ENCODE results near the gene TMEM232.

Gene TMEM232

GRCh38 chr5:110547495-110547894 lies 179.0 kb downstream of the TMEM232 start:
- Histone ChIP-seq H3K27me3 (ENCODE audit: control insufficient read depth in 1 of 2, insufficient read depth in 1 of 2, low read length in 2 of 2) (no peaks in the 10 kb centered on the region), H2BK12ac (ENCODE audit: low read length in 2 of 2) (no peak overlapping the region), H3K4me3 (ENCODE audit: insufficient read depth in 1 of 2, low read depth in 1 of 2, low read length in 2 of 2) (no peak overlapping the region), H2BK5ac (ENCODE audit: low read depth, low read length, poor library complexity, severe bottlenecking) (no peak overlapping the region), H3K9ac (ENCODE audit: low read length) (no peak overlapping the region), H4K91ac (ENCODE audit: low read length) (no peak overlapping the region), H2AK5ac (ENCODE audit: low read length, severe bottlenecking) (no peak overlapping the region), H3K9me3 (ENCODE audit: control insufficient read depth, low read length) (peaks cover 1% of the 10 kb centered on the region), H4K8ac (ENCODE audit: low read length) (no peak overlapping the region), H3K4ac (ENCODE audit: low read depth in 1 of 2, low read length in 2 of 2) (no peak overlapping the region), H3K79me1 (replicated peaks; ENCODE audit: low read length, poor library complexity, severe bottlenecking) (no peaks in the 10 kb centered on the region), H2BK15ac (ENCODE audit: low read depth, poor library complexity, severe bottlenecking) (no peak overlapping the region), H3K23ac (ENCODE audit: low read length in 2 of 2) (no peak overlapping the region), H2AFZ (ENCODE audit: low read depth, low read length) (no peak overlapping the region), H3K27ac (ENCODE audit: low read length, poor library complexity, severe bottlenecking) (no peak overlapping the region), H3K18ac (ENCODE audit: low read depth in 1 of 2, low read length in 2 of 2) (no peak overlapping the region), H3K4me2 (ENCODE audit: low read length, poor library complexity, severe bottlenecking) (no peak overlapping the region), H2BK120ac (ENCODE audit: low read depth, low read length) (no peak overlapping the region), H3K36me3 (ENCODE audit: control insufficient read depth in 1 of 2, insufficient read depth in 2 of 2, low read depth in 1 of 2, low read length in 2 of 2) (no peaks in the 10 kb centered on the region), H3K14ac (ENCODE audit: low read length in 2 of 2) (no peak overlapping the region), H3K4me1 (ENCODE audit: control insufficient read depth, insufficient read depth, low read depth, low read length) (no peaks in the 10 kb centered on the region)
- 92% methylated on average over 4 of the region's 4 CpGs for WGBS
- no peak for DNase-seq

DNA sequence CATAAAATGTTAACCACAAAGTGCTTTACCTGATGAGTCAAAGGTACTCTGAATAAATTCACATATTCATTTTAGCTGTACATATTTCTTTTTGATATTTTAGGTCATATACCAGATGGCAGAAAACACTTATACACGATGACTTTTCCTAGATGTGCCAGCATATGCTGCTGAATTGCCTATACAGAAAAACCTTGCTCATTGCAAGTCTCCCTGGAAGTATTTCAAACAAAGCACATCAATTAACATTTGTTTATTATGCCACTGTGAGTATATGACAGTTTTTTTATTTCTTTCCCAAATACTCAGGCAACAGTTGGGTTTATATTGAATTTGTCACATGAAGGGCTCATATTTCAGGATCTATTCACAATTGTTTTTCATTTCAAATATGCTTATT lies 180.8 kb downstream of the TMEM232 start:
- no peak overlapping the region for H3K18ac ChIP-seq (ENCODE audit: low read depth in 1 of 2, low read length in 2 of 2)
- no peaks in the 10 kb centered on the region for H3K79me1 ChIP-seq (replicated peaks; ENCODE audit: low read length, poor library complexity, severe bottlenecking)
- no peak overlapping the region for H2BK5ac ChIP-seq (ENCODE audit: low read depth, low read length, poor library complexity, severe bottlenecking)
- H3K4me3 ChIP-seq (ENCODE audit: insufficient read depth in 1 of 2, low read depth in 1 of 2, low read length in 2 of 2): no peak overlapping the region
- H2AFZ ChIP-seq (ENCODE audit: low read depth, low read length): no peak overlapping the region
- no peak overlapping the region for H3K23ac ChIP-seq (ENCODE audit: low read length in 2 of 2)
- no peak overlapping the region for H2BK120ac ChIP-seq (ENCODE audit: low read depth, low read length)
- H3K9me3 ChIP-seq (ENCODE audit: control insufficient read depth, low read length): no peaks in the 10 kb centered on the region
- H2AK5ac ChIP-seq (ENCODE audit: low read length, severe bottlenecking): no peak overlapping the region
- no peak overlapping the region for H3K4ac ChIP-seq (ENCODE audit: low read depth in 1 of 2, low read length in 2 of 2)
- H3K27ac ChIP-seq (ENCODE audit: low read length, poor library complexity, severe bottlenecking): no peak overlapping the region
- no peak overlapping the region for H2BK12ac ChIP-seq (ENCODE audit: low read length in 2 of 2)
- H3K4me2 ChIP-seq (ENCODE audit: low read length, poor library complexity, severe bottlenecking): no peak overlapping the region
- no peak overlapping the region for H3K14ac ChIP-seq (ENCODE audit: low read length in 2 of 2)
- no peak overlapping the region for H4K91ac ChIP-seq (ENCODE audit: low read length)
- H3K36me3 ChIP-seq (ENCODE audit: control insufficient read depth in 1 of 2, insufficient read depth in 2 of 2, low read depth in 1 of 2, low read length in 2 of 2): no peaks in the 10 kb centered on the region
- H3K27me3 ChIP-seq (ENCODE audit: control insufficient read depth in 1 of 2, insufficient read depth in 1 of 2, low read length in 2 of 2): no peaks in the 10 kb centered on the region
- WGBS: 100% methylated on average over 1 of the region's 1 CpG
- H3K4me1 ChIP-seq (ENCODE audit: control insufficient read depth, insufficient read depth, low read depth, low read length): no peaks in the 10 kb centered on the region
- H2BK15ac ChIP-seq (ENCODE audit: low read depth, poor library complexity, severe bottlenecking): no peak overlapping the region
- H3K9ac ChIP-seq (ENCODE audit: low read length): no peak overlapping the region
- no peak overlapping the region for H4K8ac ChIP-seq (ENCODE audit: low read length)
- no peak for DNase-seq

DNA sequence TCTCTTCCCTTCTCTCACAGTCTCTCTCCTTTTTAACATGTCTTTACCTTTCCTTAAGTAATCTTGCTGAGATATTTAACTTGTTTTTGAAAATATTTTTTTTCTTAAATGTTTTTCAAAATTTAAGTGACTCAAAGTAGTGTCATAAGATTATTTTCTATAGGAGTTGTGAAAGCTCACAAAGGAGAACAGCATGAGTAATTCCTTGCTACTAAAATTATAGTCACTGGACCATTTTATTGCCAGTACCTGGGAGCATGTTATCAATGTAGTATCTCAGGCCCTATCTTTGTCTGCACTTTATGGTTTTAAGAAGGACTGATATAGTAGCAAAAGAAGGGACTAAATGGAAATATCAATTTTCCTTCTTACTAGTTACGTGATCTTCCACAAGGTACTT lies 181.9 kb downstream of the TMEM232 start:
- H3K4me1 ChIP-seq (ENCODE audit: control insufficient read depth, insufficient read depth, low read depth, low read length): no peaks in the 10 kb centered on the region
- no peaks in the 10 kb centered on the region for H3K79me1 ChIP-seq (replicated peaks; ENCODE audit: low read length, poor library complexity, severe bottlenecking)
- no CpG with 5 or more reads among the region's 1 CpG for WGBS
- no peaks in the 10 kb centered on the region for H3K9me3 ChIP-seq (ENCODE audit: control insufficient read depth, low read length)
- H2BK15ac ChIP-seq (ENCODE audit: low read depth, poor library complexity, severe bottlenecking): no peak overlapping the region
- no peak overlapping the region for H3K27ac ChIP-seq (ENCODE audit: low read length, poor library complexity, severe bottlenecking)
- H3K27me3 ChIP-seq (ENCODE audit: control insufficient read depth in 1 of 2, insufficient read depth in 1 of 2, low read length in 2 of 2): no peaks in the 10 kb centered on the region
- H2BK12ac ChIP-seq (ENCODE audit: low read length in 2 of 2): no peak overlapping the region
- H3K18ac ChIP-seq (ENCODE audit: low read depth in 1 of 2, low read length in 2 of 2): no peak overlapping the region
- no peak for DNase-seq
- H2BK120ac ChIP-seq (ENCODE audit: low read depth, low read length): no peak overlapping the region
- no peak overlapping the region for H3K4me3 ChIP-seq (ENCODE audit: insufficient read depth in 1 of 2, low read depth in 1 of 2, low read length in 2 of 2)
- H3K14ac ChIP-seq (ENCODE audit: low read length in 2 of 2): no peak overlapping the region
- no peak overlapping the region for H3K4ac ChIP-seq (ENCODE audit: low read depth in 1 of 2, low read length in 2 of 2)
- H3K4me2 ChIP-seq (ENCODE audit: low read length, poor library complexity, severe bottlenecking): no peak overlapping the region
- H3K9ac ChIP-seq (ENCODE audit: low read length): peak overlapping the region; percentile 40
- H4K91ac ChIP-seq (ENCODE audit: low read length): no peak overlapping the region
- H4K8ac ChIP-seq (ENCODE audit: low read length): no peak overlapping the region
- no peaks in the 10 kb centered on the region for H3K36me3 ChIP-seq (ENCODE audit: control insufficient read depth in 1 of 2, insufficient read depth in 2 of 2, low read depth in 1 of 2, low read length in 2 of 2)
- no peak overlapping the region for H2AFZ ChIP-seq (ENCODE audit: low read depth, low read length)
- no peak overlapping the region for H2AK5ac ChIP-seq (ENCODE audit: low read length, severe bottlenecking)
- H2BK5ac ChIP-seq (ENCODE audit: low read depth, low read length, poor library complexity, severe bottlenecking): no peak overlapping the region
- H3K23ac ChIP-seq (ENCODE audit: low read length in 2 of 2): no peak overlapping the region

- Histone ChIP-seq H4K8ac (ENCODE audit: low read length) (no peak overlapping the region), H3K79me1 (replicated peaks; ENCODE audit: low read length, poor library complexity, severe bottlenecking) (no peaks in the 10 kb centered on the region), H3K9me3 (ENCODE audit: control insufficient read depth, low read length) (no peaks in the 10 kb centered on the region), H3K4me2 (ENCODE audit: low read length, poor library complexity, severe bottlenecking) (no peak overlapping the region), H3K4me1 (ENCODE audit: control insufficient read depth, insufficient read depth, low read depth, low read length) (no peaks in the 10 kb centered on the region), H2BK15ac (ENCODE audit: low read depth, poor library complexity, severe bottlenecking) (no peak overlapping the region), H4K91ac (ENCODE audit: low read length) (no peak overlapping the region), H3K4me3 (ENCODE audit: insufficient read depth in 1 of 2, low read depth in 1 of 2, low read length in 2 of 2) (no peak overlapping the region), H3K36me3 (ENCODE audit: control insufficient read depth in 1 of 2, insufficient read depth in 2 of 2, low read depth in 1 of 2, low read length in 2 of 2) (no peaks in the 10 kb centered on the region), H3K27ac (ENCODE audit: low read length, poor library complexity, severe bottlenecking) (no peak overlapping the region), H2BK5ac (ENCODE audit: low read depth, low read length, poor library complexity, severe bottlenecking) (no peak overlapping the region), H3K9ac (ENCODE audit: low read length) (no peak overlapping the region), H3K14ac (ENCODE audit: low read length in 2 of 2) (no peak overlapping the region), H3K18ac (ENCODE audit: low read depth in 1 of 2, low read length in 2 of 2) (no peak overlapping the region), H3K27me3 (ENCODE audit: control insufficient read depth in 1 of 2, insufficient read depth in 1 of 2, low read length in 2 of 2) (no peaks in the 10 kb centered on the region), H2BK12ac (ENCODE audit: low read length in 2 of 2) (no peak overlapping the region), H3K4ac (ENCODE audit: low read depth in 1 of 2, low read length in 2 of 2) (no peak overlapping the region), H2AFZ (ENCODE audit: low read depth, low read length) (no peak overlapping the region), H2BK120ac (ENCODE audit: low read depth, low read length) (no peak overlapping the region), H2AK5ac (ENCODE audit: low read length, severe bottlenecking) (no peak overlapping the region), H3K23ac (ENCODE audit: low read length in 2 of 2) (no peak overlapping the region)
- no peak for DNase-seq
- 100% methylated on average over 2 of the region's 3 CpGs for WGBS
Measured at GRCh38 chr5:110542949-110543348, 183.5 kb downstream of the TMEM232 start.
